ENCODE data around the gene NDUFV3.

GRCh38 chr21:42851812-42852665 lies 41.1 kb upstream of the NDUFV3 start:
- no peak for TF ChIP-seq CTCF (IDR thresholded peaks at IDR 0.05)
- TF ChIP-seq POLR2A (IDR thresholded peaks at IDR 0.05) = no peak
